GM21737 (cell line): Measurements from ENCODE around the gene GCNT2.
"Not testable (repeated sequence)": the region's sequence is repeated elsewhere in the genome, so short reads cannot be mapped to it uniquely, and the experiment has no call there.

ENCODE experiments used
- ATAC-seq: cut with Tn5 transposase; IDR thresholded peaks from one replicate; pipeline ENCODE4 v1.9.1; 2021; ENCODE audit warnings: mild to moderate bottlenecking, moderate library complexity; ENCODE audit not compliant: unreplicated experiment

The GCNT2 gene

DNA sequence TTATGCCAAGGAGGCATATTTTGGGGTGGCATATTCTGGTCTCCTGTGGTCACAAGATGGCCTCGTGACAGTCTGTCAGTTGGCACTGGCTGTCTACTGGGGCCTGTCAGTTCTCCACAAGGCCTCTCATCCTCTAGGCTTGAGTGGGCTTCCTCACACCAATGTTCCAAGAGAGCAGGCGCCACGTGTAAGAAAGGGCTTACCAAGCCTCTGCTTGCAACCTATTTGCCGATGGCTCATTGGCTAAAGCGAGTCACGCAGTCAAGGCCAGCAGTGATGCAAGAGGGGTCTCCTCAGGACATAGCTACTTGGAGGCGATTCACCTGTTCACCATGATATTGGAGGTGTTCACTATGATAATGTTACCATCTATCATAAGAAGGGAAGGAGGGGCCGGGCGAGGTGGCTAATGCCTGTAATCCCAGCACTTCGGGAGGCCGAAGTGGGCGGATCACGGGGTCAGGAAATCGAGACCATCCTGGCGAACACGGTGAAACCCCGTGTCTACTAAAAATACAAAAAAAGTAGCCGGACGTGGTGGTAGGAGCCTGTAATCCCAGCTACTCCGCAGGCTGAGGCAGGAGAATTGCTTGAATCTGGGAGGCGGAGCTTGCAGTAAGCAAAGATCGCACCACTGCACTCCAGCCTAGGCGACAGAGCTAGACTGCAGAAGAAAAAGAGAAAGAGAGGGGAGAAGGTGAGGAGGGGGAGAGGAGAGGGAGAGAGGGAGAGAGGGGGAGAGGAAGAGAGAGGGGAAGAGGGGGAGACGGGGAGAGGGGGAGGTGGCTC lies 138.0 kb downstream of the GCNT2 start:
- ATAC-seq = no peak

DNA sequence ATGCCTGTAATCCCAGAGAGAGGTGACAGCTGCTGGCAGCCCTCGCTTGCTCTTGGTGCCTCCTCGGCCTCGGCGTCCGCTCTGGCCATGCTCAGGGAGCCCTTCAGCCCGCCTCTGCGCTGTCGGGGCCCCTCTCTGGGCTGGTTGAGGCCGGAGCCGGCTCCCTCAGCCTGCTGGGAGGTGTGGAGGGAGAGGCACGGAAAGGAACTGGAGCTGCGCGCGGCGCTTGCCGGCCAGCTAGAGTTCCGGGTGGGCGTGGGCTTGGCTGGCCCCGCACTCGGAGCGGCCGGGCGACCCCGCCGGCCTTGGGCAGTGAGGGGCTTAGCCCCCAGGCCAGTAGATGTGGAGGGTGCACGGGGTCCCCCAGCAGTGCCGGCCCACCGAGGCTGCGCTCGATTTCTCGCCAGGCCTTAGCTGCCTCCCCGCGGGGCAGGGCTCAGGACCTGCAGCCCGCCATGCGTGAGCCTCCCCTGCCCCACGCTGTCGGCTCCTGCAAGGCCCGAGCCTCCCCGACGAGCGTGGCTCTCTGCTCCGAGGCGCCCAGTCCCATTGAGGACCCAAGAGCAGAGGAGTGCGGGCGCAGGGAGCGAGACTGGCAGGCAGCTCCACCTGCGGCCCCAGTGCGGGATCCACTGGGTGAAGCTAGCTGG lies 138.7 kb downstream of the GCNT2 start:
- ATAC-seq = no peak

- not testable (repeated sequence) for ATAC-seq
Observed at GRCh38 chr6:10660431-10661191, 139.5 kb downstream of the GCNT2 start.

DNA sequence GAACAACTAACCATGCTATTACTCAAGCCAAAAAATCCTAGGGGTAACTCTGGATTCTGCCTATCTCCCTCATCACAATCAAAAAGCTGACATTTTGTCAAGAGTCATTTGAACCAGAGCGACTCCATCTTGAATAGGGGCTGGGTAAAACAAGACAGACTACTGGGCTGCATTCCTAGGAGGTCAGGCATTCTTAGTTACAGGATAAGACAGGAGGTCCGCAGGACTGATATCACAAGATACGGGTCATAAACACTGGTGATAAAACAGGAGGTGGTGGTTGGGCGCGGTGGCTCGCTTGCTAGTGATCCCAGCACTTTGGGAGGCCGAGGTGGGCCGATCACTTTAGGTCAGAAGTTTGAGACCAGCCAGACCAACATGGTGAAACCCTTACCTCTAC lies 141.1 kb downstream of the GCNT2 start:
- no peak for ATAC-seq

- no peak for ATAC-seq
Observed at GRCh38 chr6:10662742-10663141, 141.6 kb downstream of the GCNT2 start.

GRCh38 chr6:10665595-10665994 lies 144.4 kb downstream of the GCNT2 start:
- ATAC-seq = not testable (repeated sequence)

- ATAC-seq = no peak
Observed at GRCh38 chr6:10668126-10668917, 147.2 kb downstream of the GCNT2 start.

- ATAC-seq = no peak
Observed at GRCh38 chr6:10676403-10676802, 155.3 kb downstream of the GCNT2 start.

DNA sequence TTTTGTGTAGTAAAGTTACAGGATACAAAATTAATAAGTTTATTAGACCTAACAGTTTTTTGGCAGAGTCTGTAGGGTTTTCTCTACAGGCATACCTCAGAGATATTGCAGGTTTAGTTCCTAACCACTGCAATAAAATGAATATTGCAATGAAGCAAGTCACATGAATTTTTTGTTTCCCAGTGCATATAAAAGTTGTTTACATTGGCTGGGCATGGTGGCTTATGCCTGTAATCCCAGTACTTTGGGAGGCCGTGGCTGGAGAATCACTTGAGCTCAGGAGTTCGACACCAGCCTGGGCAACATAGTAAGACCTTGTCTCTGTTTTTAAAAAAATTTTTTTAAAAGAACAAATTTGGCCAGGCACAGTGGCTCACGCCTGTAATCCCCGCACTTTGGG lies 157.3 kb downstream of the GCNT2 start:
- no peak for ATAC-seq
